IMR-90 (cell line): Measurements from ENCODE around the gene MORC1. TPM values are rescaled to one million over a fixed set of nuclear protein-coding genes. Genes with fewer than 3 reads are reported as not detected.

Experiments
- ATAC-seq: fragments of 200-7000 bp; cut with Tn5 transposase; 2 replicates; pipeline ENCODE4 v1.9.1; 2020; ENCODE audit warnings: low read depth, mild to moderate bottlenecking, moderate library complexity
- BruUV-seq: library from RNA; stranded (reverse); fragments of 400-500 nt; replicated peaks from 2 replicates; lab custom pipeline; 2021; lab: Mats Ljungman, UMichigan
- CTCF ChIA-PET: fragments of 300-600 bp; formaldehyde crosslinking; extraction: SDS; loops from one replicate; lab custom pipeline; 2021; ENCODE audit warnings: antibody characterized with exemption; lab: Yijun Ruan, JAX
- POLR2A ChIA-PET: fragments of 300-600 bp; sonication (Branson Sonifier 250); formaldehyde crosslinking; loops from one replicate; lab custom pipeline; 2022; ENCODE audit warnings: antibody characterized with exemption; ENCODE audit not compliant: unreplicated experiment; lab: Charles Lee
- DNase-seq: peaks from one replicate; pipeline ENCODE4 v3.0.0; 2013
- H2AFZ ChIP-seq: replicated peaks from 2 replicates; pipeline ENCODE3; 2013; ENCODE audit warnings: low read length, mild to moderate bottlenecking; ENCODE audit not compliant: poor library complexity
- H2AK5ac ChIP-seq: 2 replicates; pipeline ENCODE4 v1.6.1; 2013; ENCODE audit warnings: low read depth, low read length, inconsistent platforms
- H2AK9ac ChIP-seq: replicated peaks from 2 replicates; pipeline ENCODE3; 2013; ENCODE audit warnings: mild to moderate bottlenecking, low read depth, low read length, moderate library complexity; ENCODE audit not compliant: poor library complexity
- H2BK120ac ChIP-seq: 2 replicates; pipeline ENCODE4 v1.6.1; 2013; ENCODE audit warnings: low read depth, low read length, inconsistent platforms
- H2BK15ac ChIP-seq: 3 replicates; pipeline ENCODE4 v1.6.1; 2013; ENCODE audit warnings: low read depth, low read length, inconsistent platforms
- H2BK20ac ChIP-seq: 2 replicates; pipeline ENCODE4 v1.6.1; 2013; ENCODE audit warnings: low read depth, mild to moderate bottlenecking, inconsistent platforms, low read length, moderate library complexity
- H2BK5ac ChIP-seq: 2 replicates; pipeline ENCODE4 v1.6.1; 2013; ENCODE audit warnings: mild to moderate bottlenecking, low read depth, low read length, inconsistent platforms; ENCODE audit not compliant: poor library complexity, severe bottlenecking
- H3K14ac ChIP-seq: replicated peaks from 2 replicates; pipeline ENCODE4 v1.6.1; 2013; ENCODE audit warnings: low read depth, low read length, inconsistent platforms
- H3K18ac ChIP-seq: 2 replicates; pipeline ENCODE4 v1.6.1; 2013; ENCODE audit warnings: low read depth, low read length, control low read depth
- H3K23ac ChIP-seq: 2 replicates; pipeline ENCODE4 v1.6.1; 2013; ENCODE audit warnings: low read depth, low read length, inconsistent platforms
- H3K27ac ChIP-seq: 2 replicates; pipeline ENCODE4 v1.5.1; 2013; ENCODE audit warnings: mild to moderate bottlenecking, control low read depth, low read length; ENCODE audit not compliant: insufficient read depth
- H3K27me3 ChIP-seq: 2 replicates; pipeline ENCODE4 v1.6.1; 2013; ENCODE audit warnings: low read length; ENCODE audit not compliant: control insufficient read depth, insufficient read depth
- H3K36me3 ChIP-seq: 2 replicates; pipeline ENCODE4 v1.6.1; 2013; ENCODE audit warnings: low read length, mixed read lengths; ENCODE audit not compliant: control insufficient read depth, insufficient read depth
- H3K4ac ChIP-seq: 2 replicates; pipeline ENCODE4 v1.6.1; 2013; ENCODE audit warnings: low read depth, low read length, inconsistent platforms
- H3K4me1 ChIP-seq: 2 replicates; pipeline ENCODE4 v1.6.1; 2013; ENCODE audit warnings: low read length, mixed read lengths; ENCODE audit not compliant: control insufficient read depth, insufficient read depth
- H3K4me2 ChIP-seq: 2 replicates; pipeline ENCODE4 v1.6.1; 2013; ENCODE audit warnings: low read depth, mild to moderate bottlenecking, control low read depth, low read length, moderate library complexity
- H3K4me3 ChIP-seq: 2 replicates; pipeline ENCODE4 v1.5.1; 2013; ENCODE audit warnings: low read depth, mild to moderate bottlenecking, control low read depth, low read length, moderate library complexity; ENCODE audit not compliant: insufficient read depth
- H3K56ac ChIP-seq: 2 replicates; pipeline ENCODE4 v1.6.1; 2013; ENCODE audit warnings: low read length, inconsistent platforms; ENCODE audit not compliant: insufficient read depth; ENCODE audit errors: extremely low read depth
- H3K79me1 ChIP-seq, 2 experiments: 2 replicates each; pipeline ENCODE4 v1.6.1; 2013; ENCODE audit warnings: low read length in 2 of 2, inconsistent platforms in 1 of 2, low read depth in 1 of 2
- H3K9ac ChIP-seq: 2 replicates; pipeline ENCODE4 v1.6.1; 2013; ENCODE audit warnings: low read depth, low read length, control low read depth
- H3K9me1 ChIP-seq: 2 replicates; pipeline ENCODE4 v1.6.1; 2013; ENCODE audit warnings: low read length, inconsistent platforms; ENCODE audit not compliant: insufficient read depth
- H3K9me3 ChIP-seq: 2 replicates; pipeline ENCODE4 v1.6.1; 2013; ENCODE audit warnings: low read length; ENCODE audit not compliant: control insufficient read depth, insufficient read depth
- H4K20me1 ChIP-seq: 2 replicates; pipeline ENCODE4 v1.6.1; 2013; ENCODE audit warnings: low read length, inconsistent platforms; ENCODE audit not compliant: insufficient read depth
- H4K5ac ChIP-seq: 2 replicates; pipeline ENCODE4 v1.6.1; 2013; ENCODE audit warnings: mild to moderate bottlenecking, low read depth, low read length, control low read depth
- H4K8ac ChIP-seq, 2 experiments: 2 replicates each; pipeline ENCODE4 v1.6.1; 2013; ENCODE audit warnings: low read depth in 2 of 2, low read length in 2 of 2, control low read depth in 1 of 2, inconsistent platforms in 1 of 2
- H4K91ac ChIP-seq: 2 replicates; pipeline ENCODE4 v1.6.1; 2013; ENCODE audit warnings: low read depth, low read length, inconsistent platforms; ENCODE audit not compliant: insufficient read depth
- BHLHE40 ChIP-seq: fragments of 150-350 bp; IDR thresholded peaks from 2 replicates; pipeline ENCODE4 v1.6.1; 2016; ENCODE audit warnings: mild to moderate bottlenecking, low read depth, low read length
- CEBPB ChIP-seq: IDR thresholded peaks from 2 replicates; pipeline ENCODE4 v1.6.1; 2012; ENCODE audit warnings: low read depth, low read length, improper control_type of control experiment
- CHD1 ChIP-seq: IDR thresholded peaks from 2 replicates; pipeline ENCODE4 v1.6.1; 2012; ENCODE audit warnings: low read depth, low read length, improper control_type of control experiment
- FOS ChIP-seq: fragments of 150-350 bp; IDR thresholded peaks from 2 replicates; pipeline ENCODE4 v1.6.1; 2016; ENCODE audit warnings: low read depth, low read length
- MAFK ChIP-seq: IDR thresholded peaks from 2 replicates; pipeline ENCODE4 v1.6.1; 2012; ENCODE audit warnings: low read depth, low read length, improper control_type of control experiment
- MAZ ChIP-seq: IDR thresholded peaks from 2 replicates; pipeline ENCODE4 v1.6.1; 2012; ENCODE audit warnings: low read depth, mild to moderate bottlenecking, low read length, improper control_type of control experiment, moderate library complexity, borderline replicate concordance
- MXI1 ChIP-seq: IDR thresholded peaks from 2 replicates; pipeline ENCODE4 v1.6.1; 2012; ENCODE audit warnings: low read depth, mild to moderate bottlenecking, low read length, moderate library complexity, borderline replicate concordance
- NFE2L2 ChIP-seq: fragments of 150-350 bp; IDR thresholded peaks from 2 replicates; pipeline ENCODE4 v1.6.1; 2016; ENCODE audit warnings: low read depth, mild to moderate bottlenecking, low read length
- POLR2A ChIP-seq: IDR thresholded peaks from 2 replicates; pipeline ENCODE4 v1.6.1; 2012; ENCODE audit warnings: mild to moderate bottlenecking, low read depth, low read length
- RAD21 ChIP-seq: IDR thresholded peaks from 2 replicates; pipeline ENCODE4 v1.6.1; 2012; ENCODE audit warnings: low read length, improper control_type of control experiment
- RFX5 ChIP-seq: IDR thresholded peaks from 2 replicates; pipeline ENCODE4 v1.8.0; 2012; ENCODE audit warnings: low read depth, mild to moderate bottlenecking, low read length, moderate library complexity
- SMC3 ChIP-seq: fragments of 150-350 bp; IDR thresholded peaks from 2 replicates; pipeline ENCODE4 v1.6.1; 2016; ENCODE audit warnings: low read depth, mild to moderate bottlenecking, antibody characterized with exemption, low read length, moderate library complexity
- WGBS, 2 experiments: methylation state at CpG; one replicate each; pipeline versions ENCODE4 v1.1.5 to v1.1.7; 2013; ENCODE audit warnings: missing lambda C conversion rate in 2 of 2; ENCODE audit not compliant: insufficient read length in 1 of 2; ENCODE audit errors: extremely low coverage in 2 of 2; 5-methylcytosine and 5-hydroxymethylcytosine counted together
- dilution Hi-C: fragments of 300-500 bp; cut with HindIII; formaldehyde crosslinking; loops from one replicate; pipeline ENCODE4 v1.14.3; 2018; ENCODE audit warnings: low sequenced_read_pairs; ENCODE audit not compliant: unreplicated experiment
- in situ Hi-C: fragments of 300-500 bp; cut with MboI; formaldehyde crosslinking; loops from 3 replicates; pipeline ENCODE4 v1.14.3; 2019; ENCODE audit warnings: low sequenced_read_pairs, inconsistent platforms, mixed read lengths
- intact Hi-C: fragments of 100-400 bp; cut with micrococcal nuclease; formaldehyde crosslinking; loops from 2 replicates; pipeline ENCODE4 v1.10.0; 2022
- polyA plus RNA-seq, 3 experiments: library from polyadenylated mRNA; depleted of rRNA; stranded (reverse); fragments of >200 nt; gene quantifications; 2 replicates each; pipeline ENCODE4 v1.2.3, GENCODE V29; 2012; ENCODE audit warnings: low replicate concordance in 1 of 3
- total RNA-seq: library from RNA; depleted of rRNA; stranded (reverse); fragments of >200 nt; gene quantifications from 2 replicates; pipeline ENCODE4 v1.2.3, GENCODE V29; 2012
- TF ChIP-seq, protein P1 (sequence below): fragments of 150-350 bp; IDR thresholded peaks from 2 replicates; pipeline ENCODE4 v1.6.1; 2016; ENCODE audit warnings: low read depth, mild to moderate bottlenecking, low read length, moderate library complexity, borderline replicate concordance
- TF ChIP-seq, protein P2 (sequence below): conservative IDR thresholded peaks from 2 replicates; pipeline ENCODE4 v1.5.1; 2012; ENCODE audit warnings: mild to moderate bottlenecking, low read depth, low read length, improper control_type of control experiment
- TF ChIP-seq, protein P3 (sequence below): fragments of 150-350 bp; IDR thresholded peaks from 2 replicates; pipeline ENCODE4 v1.6.1; 2017; ENCODE audit warnings: mild to moderate bottlenecking, antibody characterized with exemption, low read length, low read depth

The MORC1 gene
- total and polyA plus RNA-seq, 2 of the 4 experiments (the other 2 are of a cell fraction) = not detected

DNA sequence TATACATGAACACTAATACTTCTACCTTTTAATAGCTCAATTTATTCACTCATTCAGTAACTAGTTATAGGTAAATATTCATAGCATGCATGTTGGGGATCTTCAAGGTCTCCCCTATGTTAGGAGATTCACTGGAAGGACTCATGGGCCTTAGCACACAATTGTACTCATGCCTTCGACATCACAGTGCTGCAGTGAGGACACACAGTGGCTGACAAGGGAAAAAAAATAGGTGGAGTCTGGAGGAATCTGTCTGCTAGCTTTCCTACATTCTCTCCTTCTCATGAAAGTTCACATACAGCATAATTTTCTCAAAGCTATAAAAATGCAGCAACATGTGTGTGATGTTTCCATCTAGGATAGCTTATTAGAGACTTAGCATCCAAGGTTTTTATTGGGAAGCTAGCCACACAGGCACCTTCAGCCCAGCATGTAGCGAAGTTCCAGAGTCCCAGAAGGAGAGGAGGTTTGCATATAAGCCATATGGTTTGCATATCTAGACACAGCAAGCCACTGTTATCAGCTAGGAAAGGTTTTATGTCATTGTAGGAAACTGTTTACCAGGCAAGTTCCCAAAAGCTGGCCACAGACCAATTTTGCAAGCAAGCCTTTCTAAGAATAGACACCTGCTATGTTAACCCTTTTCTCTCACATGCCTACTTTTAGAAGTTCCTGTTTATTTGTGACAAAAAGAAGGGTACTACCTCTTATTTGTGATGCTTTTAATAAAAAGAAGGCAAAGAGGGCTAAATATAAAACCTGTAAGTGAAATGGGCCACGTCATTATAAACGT, 46.4 kb downstream of the MORC1 start:
- in situ Hi-C loops = no loop called here
- CTCF ChIA-PET = interaction anchor here (0.6 to 1.3 kb wide), 3 partner anchors 12 to 395 kb away, joined by 3 to 4 read pairs (median 4); no protein-coding TSS in a partner anchor
- no peak overlapping the region for H3K23ac ChIP-seq
- POLR2A ChIA-PET = no interaction called here
- no peak overlapping the region for H3K27ac ChIP-seq
- H3K14ac ChIP-seq = no peak overlapping the region
- H3K4me3 ChIP-seq = no peak overlapping the region
- H4K20me1 ChIP-seq = no peaks in the 10 kb centered on the region
- H2BK120ac ChIP-seq = no peak overlapping the region
- no peak overlapping the region for H2AFZ ChIP-seq
- H3K9ac ChIP-seq = no peak overlapping the region
- H3K36me3 ChIP-seq = no peaks in the 10 kb centered on the region
- no peaks in the 10 kb centered on the region for H3K79me1 ChIP-seq
- no peak overlapping the region for H4K5ac ChIP-seq
- no peaks in the 10 kb centered on the region for H3K27me3 ChIP-seq
- no peak overlapping the region for H2BK15ac ChIP-seq
- BruUV-seq = no TSS peak
- no peak overlapping the region for H2BK5ac ChIP-seq
- no peak overlapping the region for H3K4me2 ChIP-seq
- H3K4me1 ChIP-seq = no peaks in the 10 kb centered on the region
- ATAC-seq (no peak), DNase-seq (no peak)
- H4K91ac ChIP-seq = no peak overlapping the region
- H3K9me3 ChIP-seq = no peaks in the 10 kb centered on the region
- no peak overlapping the region for H3K18ac ChIP-seq
- WGBS, 2 experiments = no CpG with 5 or more reads among the region's 4 CpGs
- H2AK9ac ChIP-seq = no peak overlapping the region
- H4K8ac ChIP-seq = no peak overlapping the region
- H3K4ac ChIP-seq = no peak overlapping the region
- dilution Hi-C loops = no loop called here
- no peak overlapping the region for H2AK5ac ChIP-seq
- H3K56ac ChIP-seq = no peak overlapping the region
- intact Hi-C loops = no loop called here
- no peaks in the 10 kb centered on the region for H3K9me1 ChIP-seq
- no peak overlapping the region for H2BK20ac ChIP-seq
- TF ChIP-seq NFE2L2 (no peak), CEBPB (no peak), CHD1 (no peak), MAFK (no peak), RFX5 (no peak), MAZ (no peak), POLR2A (no peak), SMC3 (no peak), RAD21 (no peak), FOS (no peak), BHLHE40 (no peak), MXI1 (no peak)
- TF ChIP-seq, protein P1, sequence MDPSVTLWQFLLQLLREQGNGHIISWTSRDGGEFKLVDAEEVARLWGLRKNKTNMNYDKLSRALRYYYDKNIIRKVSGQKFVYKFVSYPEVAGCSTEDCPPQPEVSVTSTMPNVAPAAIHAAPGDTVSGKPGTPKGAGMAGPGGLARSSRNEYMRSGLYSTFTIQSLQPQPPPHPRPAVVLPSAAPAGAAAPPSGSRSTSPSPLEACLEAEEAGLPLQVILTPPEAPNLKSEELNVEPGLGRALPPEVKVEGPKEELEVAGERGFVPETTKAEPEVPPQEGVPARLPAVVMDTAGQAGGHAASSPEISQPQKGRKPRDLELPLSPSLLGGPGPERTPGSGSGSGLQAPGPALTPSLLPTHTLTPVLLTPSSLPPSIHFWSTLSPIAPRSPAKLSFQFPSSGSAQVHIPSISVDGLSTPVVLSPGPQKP = no peak
- TF ChIP-seq, protein P2, sequence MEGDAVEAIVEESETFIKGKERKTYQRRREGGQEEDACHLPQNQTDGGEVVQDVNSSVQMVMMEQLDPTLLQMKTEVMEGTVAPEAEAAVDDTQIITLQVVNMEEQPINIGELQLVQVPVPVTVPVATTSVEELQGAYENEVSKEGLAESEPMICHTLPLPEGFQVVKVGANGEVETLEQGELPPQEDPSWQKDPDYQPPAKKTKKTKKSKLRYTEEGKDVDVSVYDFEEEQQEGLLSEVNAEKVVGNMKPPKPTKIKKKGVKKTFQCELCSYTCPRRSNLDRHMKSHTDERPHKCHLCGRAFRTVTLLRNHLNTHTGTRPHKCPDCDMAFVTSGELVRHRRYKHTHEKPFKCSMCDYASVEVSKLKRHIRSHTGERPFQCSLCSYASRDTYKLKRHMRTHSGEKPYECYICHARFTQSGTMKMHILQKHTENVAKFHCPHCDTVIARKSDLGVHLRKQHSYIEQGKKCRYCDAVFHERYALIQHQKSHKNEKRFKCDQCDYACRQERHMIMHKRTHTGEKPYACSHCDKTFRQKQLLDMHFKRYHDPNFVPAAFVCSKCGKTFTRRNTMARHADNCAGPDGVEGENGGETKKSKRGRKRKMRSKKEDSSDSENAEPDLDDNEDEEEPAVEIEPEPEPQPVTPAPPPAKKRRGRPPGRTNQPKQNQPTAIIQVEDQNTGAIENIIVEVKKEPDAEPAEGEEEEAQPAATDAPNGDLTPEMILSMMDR = no peak
- TF ChIP-seq, protein P3, sequence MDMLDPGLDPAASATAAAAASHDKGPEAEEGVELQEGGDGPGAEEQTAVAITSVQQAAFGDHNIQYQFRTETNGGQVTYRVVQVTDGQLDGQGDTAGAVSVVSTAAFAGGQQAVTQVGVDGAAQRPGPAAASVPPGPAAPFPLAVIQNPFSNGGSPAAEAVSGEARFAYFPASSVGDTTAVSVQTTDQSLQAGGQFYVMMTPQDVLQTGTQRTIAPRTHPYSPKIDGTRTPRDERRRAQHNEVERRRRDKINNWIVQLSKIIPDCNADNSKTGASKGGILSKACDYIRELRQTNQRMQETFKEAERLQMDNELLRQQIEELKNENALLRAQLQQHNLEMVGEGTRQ = no peak
